GM12878 (cell line): ENCODE data around the gene PIK3R5.

Experiments
- JUND ChIP-seq: IDR thresholded peaks from 2 replicates; pipeline ENCODE4 v1.6.1; 2012; ENCODE audit warnings: low read depth, mild to moderate bottlenecking, low read length, improper control_type of control experiment, moderate library complexity
- MXI1 ChIP-seq: fragments of 150-350 bp; IDR thresholded peaks from 2 replicates; pipeline ENCODE4 v1.6.1; 2011; ENCODE audit warnings: low read depth, mild to moderate bottlenecking, inconsistent platforms, low read length, improper control_type of control experiment
- NFIC ChIP-seq: IDR thresholded peaks from 2 replicates; pipeline ENCODE4 v1.6.1; 2012; ENCODE audit warnings: low read depth, mild to moderate bottlenecking, inconsistent platforms, low read length, moderate library complexity
- POLR2AphosphoS5 ChIP-seq: IDR thresholded peaks from 2 replicates; pipeline ENCODE4 v1.6.1; 2011; ENCODE audit warnings: mild to moderate bottlenecking, low read length, inconsistent platforms
- RELA ChIP-seq: fragments of 450-650 bp; IDR thresholded peaks from 2 replicates; pipeline ENCODE4 v1.8.0; 2014; ENCODE audit warnings: borderline replicate concordance; ENCODE audit not compliant: partially characterized antibody
- SP1 ChIP-seq: IDR thresholded peaks from one replicate; pipeline ENCODE4 v1.6.1; 2011; ENCODE audit warnings: low read depth, low read length
- ZZZ3 ChIP-seq: IDR thresholded peaks from 2 replicates; pipeline ENCODE4 v1.6.1; 2011; ENCODE audit warnings: low read depth; ENCODE audit not compliant: control insufficient read depth, insufficient read length
- TF ChIP-seq, protein P1 (sequence below): IDR thresholded peaks from 2 replicates; pipeline ENCODE4 v1.6.1; 2012; ENCODE audit warnings: low read depth, low read length, improper control_type of control experiment
- TF ChIP-seq, protein P2 (sequence below), 3 experiments: IDR thresholded peaks in 2 of 3; conservative IDR thresholded peaks in 1 of 3; 2 replicates each; pipeline ENCODE4 v1.5.1; 2011; ENCODE audit warnings: low read depth in 3 of 3, low read length in 3 of 3, mild to moderate bottlenecking in 3 of 3, control low read depth in 2 of 3, moderate library complexity in 2 of 3, inconsistent platforms in 1 of 3, mixed read lengths in 1 of 3; ENCODE audit not compliant: control insufficient read depth in 2 of 3, insufficient read depth in 1 of 3; ENCODE audit errors: extremely low read depth in 1 of 3
- TF ChIP-seq, protein P3 (sequence below): fragments of 450-650 bp; IDR thresholded peaks from 2 replicates; pipeline ENCODE4 v1.6.1; 2017; ENCODE audit warnings: mild to moderate bottlenecking
- TF ChIP-seq, protein P4 (sequence below): fragments of 450-650 bp; IDR thresholded peaks from 2 replicates; pipeline ENCODE4 v1.6.1; 2016; ENCODE audit warnings: mild to moderate bottlenecking

DNA sequence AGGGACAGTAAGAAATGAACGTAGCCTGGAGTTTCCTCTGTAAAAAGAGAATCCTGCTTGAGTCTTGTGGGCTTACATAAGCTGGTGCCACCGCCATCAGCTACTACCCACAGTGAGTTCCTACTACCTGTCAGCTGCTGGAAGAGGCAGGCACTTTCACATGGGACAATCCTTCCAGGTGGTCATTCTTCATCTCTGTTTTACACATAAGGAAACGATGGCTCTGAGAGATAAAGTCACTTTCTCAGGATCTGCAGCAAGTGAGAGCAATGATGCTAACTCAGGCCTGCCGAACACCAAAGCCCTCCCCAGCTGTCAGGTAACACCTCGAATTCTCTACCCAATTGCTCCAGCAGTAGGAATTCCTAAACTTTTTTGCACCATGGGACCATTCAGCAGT, 26.6 kb downstream of the PIK3R5 start:
- TF ChIP-seq, protein P1, sequence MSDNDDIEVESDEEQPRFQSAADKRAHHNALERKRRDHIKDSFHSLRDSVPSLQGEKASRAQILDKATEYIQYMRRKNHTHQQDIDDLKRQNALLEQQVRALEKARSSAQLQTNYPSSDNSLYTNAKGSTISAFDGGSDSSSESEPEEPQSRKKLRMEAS: no peak
- TF ChIP-seq, protein P2, sequence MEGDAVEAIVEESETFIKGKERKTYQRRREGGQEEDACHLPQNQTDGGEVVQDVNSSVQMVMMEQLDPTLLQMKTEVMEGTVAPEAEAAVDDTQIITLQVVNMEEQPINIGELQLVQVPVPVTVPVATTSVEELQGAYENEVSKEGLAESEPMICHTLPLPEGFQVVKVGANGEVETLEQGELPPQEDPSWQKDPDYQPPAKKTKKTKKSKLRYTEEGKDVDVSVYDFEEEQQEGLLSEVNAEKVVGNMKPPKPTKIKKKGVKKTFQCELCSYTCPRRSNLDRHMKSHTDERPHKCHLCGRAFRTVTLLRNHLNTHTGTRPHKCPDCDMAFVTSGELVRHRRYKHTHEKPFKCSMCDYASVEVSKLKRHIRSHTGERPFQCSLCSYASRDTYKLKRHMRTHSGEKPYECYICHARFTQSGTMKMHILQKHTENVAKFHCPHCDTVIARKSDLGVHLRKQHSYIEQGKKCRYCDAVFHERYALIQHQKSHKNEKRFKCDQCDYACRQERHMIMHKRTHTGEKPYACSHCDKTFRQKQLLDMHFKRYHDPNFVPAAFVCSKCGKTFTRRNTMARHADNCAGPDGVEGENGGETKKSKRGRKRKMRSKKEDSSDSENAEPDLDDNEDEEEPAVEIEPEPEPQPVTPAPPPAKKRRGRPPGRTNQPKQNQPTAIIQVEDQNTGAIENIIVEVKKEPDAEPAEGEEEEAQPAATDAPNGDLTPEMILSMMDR (IDR thresholded peaks at IDR 0.05 in 2 of 3, conservative IDR thresholded peaks at IDR 0.05 in 1 of 3; ENCODE audit: control insufficient read depth in 2 of 3, extremely low read depth in 1 of 3, insufficient read depth in 1 of 3, low read depth in 3 of 3, low read length in 3 of 3): no peak
- no peak for TF ChIP-seq NFIC
- TF ChIP-seq, protein P3, sequence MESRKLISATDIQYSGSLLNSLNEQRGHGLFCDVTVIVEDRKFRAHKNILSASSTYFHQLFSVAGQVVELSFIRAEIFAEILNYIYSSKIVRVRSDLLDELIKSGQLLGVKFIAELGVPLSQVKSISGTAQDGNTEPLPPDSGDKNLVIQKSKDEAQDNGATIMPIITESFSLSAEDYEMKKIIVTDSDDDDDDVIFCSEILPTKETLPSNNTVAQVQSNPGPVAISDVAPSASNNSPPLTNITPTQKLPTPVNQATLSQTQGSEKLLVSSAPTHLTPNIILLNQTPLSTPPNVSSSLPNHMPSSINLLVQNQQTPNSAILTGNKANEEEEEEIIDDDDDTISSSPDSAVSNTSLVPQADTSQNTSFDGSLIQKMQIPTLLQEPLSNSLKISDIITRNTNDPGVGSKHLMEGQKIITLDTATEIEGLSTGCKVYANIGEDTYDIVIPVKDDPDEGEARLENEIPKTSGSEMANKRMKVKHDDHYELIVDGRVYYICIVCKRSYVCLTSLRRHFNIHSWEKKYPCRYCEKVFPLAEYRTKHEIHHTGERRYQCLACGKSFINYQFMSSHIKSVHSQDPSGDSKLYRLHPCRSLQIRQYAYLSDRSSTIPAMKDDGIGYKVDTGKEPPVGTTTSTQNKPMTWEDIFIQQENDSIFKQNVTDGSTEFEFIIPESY: no peak
- no peak for TF ChIP-seq JUND
- TF ChIP-seq RELA: no peak
- TF ChIP-seq, protein P4, sequence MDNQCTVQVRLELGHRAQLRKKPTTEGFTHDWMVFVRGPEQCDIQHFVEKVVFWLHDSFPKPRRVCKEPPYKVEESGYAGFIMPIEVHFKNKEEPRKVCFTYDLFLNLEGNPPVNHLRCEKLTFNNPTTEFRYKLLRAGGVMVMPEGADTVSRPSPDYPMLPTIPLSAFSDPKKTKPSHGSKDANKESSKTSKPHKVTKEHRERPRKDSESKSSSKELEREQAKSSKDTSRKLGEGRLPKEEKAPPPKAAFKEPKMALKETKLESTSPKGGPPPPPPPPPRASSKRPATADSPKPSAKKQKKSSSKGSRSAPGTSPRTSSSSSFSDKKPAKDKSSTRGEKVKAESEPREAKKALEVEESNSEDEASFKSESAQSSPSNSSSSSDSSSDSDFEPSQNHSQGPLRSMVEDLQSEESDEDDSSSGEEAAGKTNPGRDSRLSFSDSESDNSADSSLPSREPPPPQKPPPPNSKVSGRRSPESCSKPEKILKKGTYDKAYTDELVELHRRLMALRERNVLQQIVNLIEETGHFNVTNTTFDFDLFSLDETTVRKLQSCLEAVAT: no peak
- TF ChIP-seq SP1: no peak
- no peak for TF ChIP-seq ZZZ3
- TF ChIP-seq POLR2AphosphoS5: no peak; the same call in 1 of the 2 replicates
- TF ChIP-seq MXI1: no peak
